Left cardiac atrium (tissue), 4 donors: ENCODE results near the gene VSIR. TPM values are rescaled to one million over a fixed set of nuclear protein-coding genes. Genes with fewer than 3 reads are reported as not detected.

Experiments used
- ATAC-seq, 2 donors: fragments of 200-7000 bp; cut with Tn5 transposase; one replicate each; pipeline ENCODE4 v1.9.1; 2020; ENCODE audit warnings: mild to moderate bottlenecking in 2 of 2, moderate library complexity in 2 of 2
- DNase-seq: peaks from one replicate; pipeline ENCODE4 v3.0.0-alpha.2; 2020
- intact Hi-C, 2 donors: fragments of 100-400 bp; cut with DNase I; formaldehyde crosslinking; loops; one replicate each; pipeline versions ENCODE4 v1.14.1 to v1.15.1; 2022 to 2023
- total RNA-seq, 2 donors: library from RNA; stranded (reverse); fragmentation: NEBNext Ultra II Directional; extraction: Animal tissue kit (Norgen Biotek cat#: 25700); gene quantifications; one replicate each; pipeline ENCODE4 v1.2.1, GENCODE V29; 2021
- donor health status: DM: no; HTN: yes; CAD: no.
- donor health status: DM: no; HTN: yes; CAD: no; lungs with severe emphysema.
- donor health status: DM: yes; HTN: yes; CAD: no.
- donor health status: Dilated cardiomyopathy.

Gene VSIR
- total RNA-seq, 2 donors from 2014 or later = 40.6 to 65.3 TPM

DNA sequence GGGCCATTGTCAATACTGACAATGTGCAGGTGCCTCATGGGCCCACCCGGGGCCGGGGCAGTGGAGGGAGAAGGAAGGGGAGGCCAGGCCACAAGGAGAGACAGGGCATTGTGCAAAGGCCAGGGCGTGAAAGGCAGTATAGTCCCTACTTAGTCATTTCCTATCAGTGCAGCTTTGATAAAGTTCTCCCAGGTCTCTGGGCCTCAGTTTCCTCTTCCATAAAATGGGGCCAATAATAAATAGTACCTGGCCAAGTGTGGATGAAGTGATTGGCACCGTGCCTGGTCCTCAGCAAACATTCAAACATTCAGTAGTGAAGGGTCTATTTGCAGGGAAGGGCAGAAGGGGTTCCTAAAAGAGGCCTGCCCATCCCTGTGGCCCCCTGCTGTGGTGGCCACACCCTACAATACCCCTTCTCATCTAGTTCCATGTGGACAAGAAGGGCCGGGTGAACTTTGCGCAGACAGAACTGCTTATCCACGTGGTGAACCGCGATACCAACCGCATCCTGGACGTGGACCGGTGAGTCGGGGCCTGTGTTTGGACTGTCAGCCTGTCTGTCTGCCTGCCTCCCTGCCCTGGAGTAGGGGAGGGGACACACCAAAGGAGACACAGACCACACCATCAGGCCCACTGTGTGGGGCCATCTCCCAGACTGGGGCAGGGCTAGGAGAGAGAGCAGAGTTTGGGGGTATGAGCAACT is 36.9 kb upstream of the VSIR start:
- no peak for DNase-seq
- intact Hi-C loops = loop anchor here (5.0 to 10.0 kb wide), 2 partner anchors 415 to 493 kb away; partner anchors contain the start of genes CDH23 (in 2 of the 2) and SLC29A3 (in 1 of the 2)
- ATAC-seq = no peak

DNA sequence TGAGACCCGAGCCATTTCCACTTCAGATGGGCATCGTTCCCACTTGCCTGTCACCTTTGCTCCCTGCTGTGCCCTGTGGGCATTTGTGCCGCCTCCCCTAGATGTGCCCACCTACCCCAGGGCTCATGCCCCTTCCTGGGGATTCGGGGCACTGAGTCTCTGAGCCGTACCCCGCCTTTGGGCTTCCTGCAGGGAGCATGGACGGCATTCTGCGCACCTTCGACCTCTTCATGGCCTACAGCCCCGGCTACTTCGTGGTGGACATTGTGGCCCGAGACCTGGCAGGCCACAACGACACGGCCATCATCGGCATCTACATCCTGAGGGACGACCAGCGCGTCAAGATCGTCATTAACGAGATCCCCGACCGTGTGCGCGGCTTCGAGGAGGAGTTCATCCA is 36.3 kb upstream of the VSIR start:
- ATAC-seq = no peak
- intact Hi-C loops = loop anchor here (5.0 to 10.0 kb wide), 2 partner anchors 415 to 492 kb away; partner anchors contain the start of genes CDH23 (in 2 of the 2) and SLC29A3 (in 1 of the 2)
- no peak for DNase-seq

DNA sequence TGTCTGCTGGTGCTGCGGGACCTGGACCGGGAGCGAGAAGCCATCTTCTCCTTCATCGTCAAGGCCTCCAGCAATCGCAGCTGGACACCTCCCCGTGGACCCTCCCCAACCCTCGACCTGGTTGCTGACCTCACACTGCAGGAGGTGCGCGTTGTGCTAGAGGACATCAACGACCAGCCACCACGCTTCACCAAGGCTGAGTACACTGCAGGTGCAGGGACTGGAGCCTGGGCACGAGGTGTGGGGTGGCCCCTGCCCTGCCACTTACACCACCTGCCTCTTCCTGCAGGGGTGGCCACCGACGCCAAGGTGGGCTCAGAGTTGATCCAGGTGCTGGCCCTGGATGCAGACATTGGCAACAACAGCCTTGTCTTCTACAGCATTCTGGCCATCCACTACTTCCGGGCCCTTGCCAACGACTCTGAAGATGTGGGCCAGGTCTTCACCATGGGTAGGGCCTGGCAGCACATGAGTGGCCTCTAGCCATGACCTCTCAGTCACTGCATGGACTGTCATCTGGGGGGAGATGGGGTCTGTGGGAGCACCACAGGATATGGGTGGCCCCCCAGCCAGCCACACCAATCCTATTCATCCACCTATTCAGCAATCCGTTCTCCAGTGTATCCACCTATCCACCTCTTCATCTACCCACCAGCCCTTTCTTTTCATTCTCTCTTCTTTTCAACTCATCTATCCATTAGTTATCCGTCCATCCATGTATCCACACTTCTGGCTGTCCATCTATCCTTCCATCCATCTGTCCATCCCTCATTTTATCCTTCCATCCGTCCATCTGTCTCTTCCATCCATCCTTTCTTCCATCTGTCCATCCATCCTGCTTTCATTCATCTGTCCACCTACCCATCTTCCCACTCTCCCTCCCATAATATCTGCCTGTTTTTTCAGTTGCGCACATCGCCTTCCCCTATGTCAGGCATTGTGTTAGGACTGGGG is 34.5 kb upstream of the VSIR start:
- DNase-seq (no peak), ATAC-seq (no peak)
- intact Hi-C loops = no loop called here

DNA sequence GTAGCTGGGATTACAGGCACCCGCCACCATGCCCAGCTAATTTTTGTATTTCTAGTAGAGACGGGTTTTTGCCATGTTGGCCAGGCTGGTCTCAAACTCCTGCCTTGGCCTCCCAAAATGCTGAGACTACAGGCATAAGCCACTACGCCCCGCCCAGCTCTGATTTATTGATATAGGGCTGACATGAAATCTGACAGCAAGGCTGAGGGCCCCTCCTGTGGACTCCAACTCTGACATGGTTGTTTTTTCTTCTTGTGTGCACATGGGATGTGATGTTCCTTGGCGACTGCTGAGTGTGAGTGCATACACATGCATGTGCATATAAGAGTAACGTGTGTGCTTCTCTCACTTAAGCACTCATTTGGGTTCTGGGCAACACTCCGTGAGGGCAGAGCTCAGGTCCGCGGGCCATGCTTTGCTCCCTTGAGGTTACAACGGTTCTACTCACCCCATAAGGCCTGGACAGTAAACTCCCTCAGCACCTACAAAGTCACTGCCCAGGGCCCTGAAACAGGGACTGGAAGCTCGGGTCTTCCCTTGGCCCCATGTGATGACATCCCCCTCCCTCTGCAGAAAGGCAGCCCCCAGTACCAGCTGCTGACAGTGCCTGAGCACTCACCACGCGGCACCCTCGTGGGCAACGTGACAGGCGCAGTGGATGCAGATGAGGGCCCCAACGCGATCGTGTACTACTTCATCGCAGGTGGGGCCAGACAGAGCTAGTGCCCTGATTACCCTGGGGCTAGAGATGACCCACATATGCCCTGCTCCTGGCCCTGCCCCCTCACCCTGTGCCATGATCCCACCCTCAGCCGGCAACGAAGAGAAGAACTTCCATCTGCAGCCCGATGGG is 33.6 kb upstream of the VSIR start:
- ATAC-seq (no peak), DNase-seq (no peak)
- intact Hi-C loops = no loop called here

DNA sequence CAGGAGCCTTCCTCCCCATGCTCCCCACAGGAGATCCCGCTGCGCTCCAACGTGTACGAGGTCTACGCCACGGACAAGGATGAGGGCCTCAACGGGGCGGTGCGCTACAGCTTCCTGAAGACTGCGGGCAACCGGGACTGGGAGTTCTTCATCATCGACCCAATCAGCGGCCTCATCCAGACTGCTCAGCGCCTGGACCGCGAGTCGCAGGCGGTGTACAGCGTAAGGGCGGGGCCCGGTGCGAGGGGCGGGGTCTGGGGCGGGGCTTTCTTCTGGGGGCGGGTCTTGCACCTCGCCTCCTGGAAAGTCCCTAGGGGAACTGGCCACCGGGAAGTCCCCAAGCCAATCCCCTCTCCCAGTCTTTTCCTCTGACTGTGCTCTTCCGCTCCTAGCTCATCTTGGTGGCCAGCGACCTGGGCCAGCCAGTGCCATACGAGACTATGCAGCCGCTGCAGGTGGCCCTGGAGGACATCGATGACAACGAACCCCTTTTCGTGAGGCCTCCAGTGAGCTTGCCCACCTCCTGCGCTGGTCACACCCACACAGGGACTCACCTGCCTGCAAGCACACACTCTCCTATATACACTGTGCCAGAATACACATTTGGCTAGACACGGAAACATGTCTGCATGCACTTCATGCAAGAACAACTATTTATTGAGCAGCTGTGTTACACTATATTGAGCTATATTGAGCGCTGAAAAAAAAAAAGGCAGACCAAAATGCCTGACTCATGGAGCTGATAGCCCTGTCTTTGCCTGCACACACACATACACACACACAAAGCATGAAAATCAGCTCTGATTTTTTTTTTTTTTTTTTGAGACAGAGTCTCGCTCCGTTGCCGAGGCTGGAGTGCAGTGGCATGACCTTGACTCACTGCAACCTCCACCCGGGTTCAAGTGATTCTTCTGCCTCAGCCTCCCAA is 32.7 kb upstream of the VSIR start:
- peak; percentile 60 to 75 for ATAC-seq
- peak; percentile 53 for DNase-seq
- intact Hi-C loops = no loop called here

DNA sequence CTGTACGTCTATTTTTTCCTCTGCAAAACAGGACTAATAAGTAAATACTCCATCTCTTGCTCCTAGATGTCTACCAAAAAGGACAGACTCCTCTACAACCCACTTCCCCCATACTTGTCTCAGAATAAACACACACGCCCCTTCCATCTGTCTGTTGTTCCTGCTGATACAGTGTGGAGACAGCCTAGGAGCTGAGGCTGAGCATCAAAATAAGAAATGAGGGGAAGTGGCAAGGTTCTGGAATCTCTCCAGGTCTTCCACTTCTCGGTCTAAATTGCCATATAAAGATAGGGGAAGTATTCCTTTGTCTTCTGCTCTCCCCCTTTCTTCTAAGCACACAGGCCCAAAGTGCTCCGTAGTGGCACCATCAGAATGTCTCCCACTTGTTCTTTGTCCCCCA is 30.8 kb upstream of the VSIR start:
- DNase-seq = no peak
- ATAC-seq = peak; percentile 16 to 26
- intact Hi-C loops = no loop called here

DNA sequence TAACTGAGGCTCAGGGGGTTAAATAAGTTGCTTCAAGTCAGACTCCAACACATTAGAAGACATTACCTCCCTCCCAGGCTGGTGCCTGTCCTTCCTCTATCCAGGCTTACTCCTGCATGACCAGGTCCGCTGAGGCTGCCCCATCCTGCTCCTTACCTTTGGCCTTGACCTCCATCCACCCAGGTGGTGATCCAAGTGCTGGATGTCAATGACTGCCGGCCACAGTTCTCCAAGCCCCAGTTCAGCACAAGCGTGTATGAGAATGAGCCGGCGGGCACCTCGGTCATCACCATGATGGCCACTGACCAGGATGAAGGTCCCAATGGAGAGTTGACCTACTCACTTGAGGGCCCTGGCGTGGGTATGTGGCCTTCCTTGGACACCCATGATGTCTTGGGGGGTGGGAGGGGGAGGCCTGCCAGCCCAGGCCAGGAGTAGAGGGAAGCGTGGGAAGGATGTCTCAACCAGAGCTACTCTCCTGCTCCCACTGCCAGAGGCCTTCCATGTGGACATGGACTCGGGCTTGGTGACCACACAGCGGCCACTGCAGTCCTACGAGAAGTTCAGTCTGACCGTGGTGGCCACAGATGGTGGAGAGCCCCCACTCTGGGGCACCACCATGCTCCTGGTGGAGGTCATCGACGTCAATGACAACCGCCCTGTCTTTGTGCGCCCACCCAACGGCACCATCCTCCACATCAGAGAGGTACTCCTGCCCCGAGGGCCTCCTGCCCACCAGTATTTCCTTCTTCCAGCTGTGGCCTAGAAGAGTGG is 29.6 kb upstream of the VSIR start:
- DNase-seq = peak; percentile 13
- ATAC-seq = no peak
- intact Hi-C loops = no loop called here

DNA sequence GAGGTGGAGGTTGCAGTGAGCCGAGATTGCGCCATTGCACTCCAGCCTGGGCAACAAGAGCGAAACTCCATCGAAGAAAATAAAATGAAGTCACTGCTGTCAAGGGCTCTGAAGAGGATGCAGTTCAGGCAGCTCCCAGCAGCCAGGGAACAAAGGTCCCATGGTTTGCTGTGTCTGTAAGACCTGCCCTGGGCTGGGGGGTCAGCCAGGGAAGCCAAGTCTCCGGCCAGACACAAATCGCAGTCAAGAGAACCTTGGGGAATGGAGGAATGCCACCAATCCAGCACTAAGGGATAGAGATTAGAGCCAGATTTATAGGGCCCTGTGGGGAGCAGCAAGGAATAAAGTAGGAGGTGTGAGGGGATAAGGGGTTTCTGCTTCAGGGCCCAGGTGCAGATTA is 28.9 kb upstream of the VSIR start:
- DNase-seq (peak; percentile 1), ATAC-seq (no peak)
- intact Hi-C loops = no loop called here

DNA sequence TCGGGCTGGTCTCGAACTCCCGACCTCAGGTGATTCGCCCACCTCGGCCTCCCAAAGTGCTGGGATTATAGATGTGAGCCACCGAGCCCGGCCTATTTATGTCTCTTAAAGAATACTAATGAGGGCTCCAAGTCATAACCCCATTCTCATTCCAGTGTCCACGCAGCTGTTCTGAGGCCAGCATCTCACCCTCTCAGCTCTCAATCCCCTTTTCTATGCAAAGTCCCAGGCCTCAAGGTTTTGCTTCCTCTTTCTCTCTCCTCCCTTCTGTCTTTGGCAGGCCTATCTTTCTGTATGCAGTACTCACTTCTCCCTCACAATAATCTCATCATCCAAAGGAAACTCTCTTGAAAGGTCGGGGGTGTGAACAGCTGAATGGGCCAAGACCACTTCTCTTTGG is 28.0 kb upstream of the VSIR start:
- intact Hi-C loops = no loop called here
- DNase-seq (peak; percentile 4), ATAC-seq (no peak)

DNA sequence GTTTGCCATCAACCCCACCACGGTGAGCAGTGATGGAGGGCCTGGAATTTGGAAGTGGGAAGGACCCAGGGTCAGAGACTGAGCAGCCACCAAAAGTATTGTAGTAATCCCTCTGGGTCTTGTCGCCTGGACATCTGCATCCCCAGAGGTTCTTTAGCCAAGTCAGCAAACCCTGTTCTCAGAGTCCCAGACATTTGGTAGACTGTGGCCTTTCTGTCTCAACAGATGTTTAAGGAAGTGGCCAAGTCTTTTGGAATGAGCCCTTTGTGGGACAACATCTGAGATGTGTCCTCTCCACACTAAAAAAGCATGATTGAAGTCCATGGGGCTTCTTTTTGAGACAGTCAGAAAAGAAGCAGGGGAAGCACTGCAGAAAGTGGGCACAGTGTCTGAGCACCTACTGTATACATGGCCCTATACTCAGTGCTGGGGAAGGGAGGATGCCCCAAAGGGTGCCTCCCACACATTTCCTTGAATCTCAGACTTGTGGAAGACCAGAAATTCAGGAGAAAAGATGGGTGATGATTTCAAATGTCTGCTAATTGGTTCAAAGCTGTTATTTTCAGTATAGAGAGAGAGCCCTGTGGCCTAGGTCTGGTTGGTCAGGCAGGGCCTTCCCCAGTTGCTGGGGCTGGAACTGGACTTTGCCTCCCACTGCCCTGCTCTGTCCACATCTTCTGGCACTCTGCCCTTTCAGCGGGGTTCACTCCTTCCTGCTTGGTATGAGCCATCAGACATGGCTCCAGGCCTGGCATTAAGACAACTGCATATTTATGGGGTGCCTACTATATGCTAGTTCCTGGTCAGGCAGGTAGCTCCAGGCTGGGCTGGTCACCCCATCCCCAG is 26.5 kb upstream of the VSIR start:
- intact Hi-C loops = no loop called here
- ATAC-seq = no peak

DNA sequence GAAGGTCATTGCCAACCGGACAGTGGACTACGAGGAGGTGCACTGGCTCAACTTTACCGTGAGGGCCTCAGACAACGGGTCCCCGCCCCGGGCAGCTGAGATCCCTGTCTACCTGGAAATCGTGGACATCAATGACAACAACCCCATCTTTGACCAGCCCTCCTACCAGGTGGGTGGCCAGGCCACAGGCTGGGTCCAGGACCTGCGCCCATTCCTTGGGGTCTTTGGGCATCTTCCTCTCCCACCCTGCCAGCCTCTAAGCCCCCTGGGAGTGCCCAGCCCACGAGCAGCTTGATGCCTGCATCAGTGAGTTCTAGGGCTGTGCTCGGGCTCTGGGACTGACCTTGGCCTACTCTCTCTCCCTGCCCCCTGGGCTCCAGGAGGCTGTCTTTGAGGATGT is 25.8 kb upstream of the VSIR start:
- no peak for DNase-seq
- no peak for ATAC-seq

More for the DNA sequence above, 26.5 kb upstream of the VSIR start:
- DNase-seq = no peak

DNA sequence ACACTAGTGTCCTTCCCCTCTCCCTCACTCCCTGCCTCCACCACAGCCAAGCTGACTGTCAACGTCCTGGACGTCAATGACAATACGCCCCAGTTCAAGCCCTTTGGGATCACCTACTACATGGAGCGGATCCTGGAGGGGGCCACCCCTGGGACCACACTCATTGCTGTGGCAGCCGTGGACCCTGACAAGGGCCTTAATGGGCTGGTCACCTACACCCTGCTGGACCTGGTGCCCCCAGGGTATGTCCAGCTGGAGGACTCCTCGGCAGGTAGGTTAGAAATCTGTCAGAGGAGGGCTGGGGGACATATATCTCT is 24.9 kb upstream of the VSIR start:
- ATAC-seq (no peak), DNase-seq (no peak)
- intact Hi-C loops = no loop called here

More for the DNA sequence above, 25.8 kb upstream of the VSIR start:
- intact Hi-C loops = no loop called here

DNA sequence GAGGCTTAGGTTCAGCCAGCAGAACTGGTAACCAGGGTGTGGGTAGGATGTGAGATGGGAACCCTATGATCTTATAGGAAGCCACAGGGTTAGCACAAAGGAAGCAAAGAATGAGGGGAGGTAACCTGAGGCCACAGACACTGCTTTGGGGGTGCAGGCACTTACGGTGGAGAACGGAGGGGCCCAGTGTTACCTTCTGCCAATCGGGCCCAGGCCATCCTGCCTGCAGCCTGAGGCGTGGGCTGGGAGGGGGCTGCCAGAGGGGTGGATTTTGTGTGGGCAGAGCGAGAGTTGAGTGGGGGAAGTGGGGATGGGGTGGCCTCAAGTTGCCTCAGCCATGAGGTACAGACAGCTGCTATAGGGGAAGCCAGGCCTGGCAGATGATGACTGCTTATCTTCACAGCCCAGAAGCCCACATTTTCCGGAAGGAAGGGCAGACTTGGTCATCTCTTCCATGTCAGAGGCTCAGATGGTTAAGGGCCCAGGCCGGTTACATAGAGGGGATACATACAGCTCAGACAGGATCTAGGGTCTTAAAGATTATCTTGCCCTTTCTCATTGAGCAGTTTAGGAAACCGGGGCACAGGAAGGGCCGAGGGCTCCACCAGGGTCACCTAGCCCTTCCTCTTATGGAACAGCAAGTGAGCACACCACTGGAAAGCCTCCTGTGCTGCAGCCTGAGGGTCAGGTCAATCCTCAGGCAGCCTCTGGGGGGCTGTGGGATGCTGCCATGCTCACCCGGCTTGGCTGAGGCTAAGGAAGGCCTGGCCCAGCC is 24.4 kb upstream of the VSIR start:
- ATAC-seq = peak in 1 of 2 donors; percentile 33
- DNase-seq = no peak
- intact Hi-C loops = no loop called here

DNA sequence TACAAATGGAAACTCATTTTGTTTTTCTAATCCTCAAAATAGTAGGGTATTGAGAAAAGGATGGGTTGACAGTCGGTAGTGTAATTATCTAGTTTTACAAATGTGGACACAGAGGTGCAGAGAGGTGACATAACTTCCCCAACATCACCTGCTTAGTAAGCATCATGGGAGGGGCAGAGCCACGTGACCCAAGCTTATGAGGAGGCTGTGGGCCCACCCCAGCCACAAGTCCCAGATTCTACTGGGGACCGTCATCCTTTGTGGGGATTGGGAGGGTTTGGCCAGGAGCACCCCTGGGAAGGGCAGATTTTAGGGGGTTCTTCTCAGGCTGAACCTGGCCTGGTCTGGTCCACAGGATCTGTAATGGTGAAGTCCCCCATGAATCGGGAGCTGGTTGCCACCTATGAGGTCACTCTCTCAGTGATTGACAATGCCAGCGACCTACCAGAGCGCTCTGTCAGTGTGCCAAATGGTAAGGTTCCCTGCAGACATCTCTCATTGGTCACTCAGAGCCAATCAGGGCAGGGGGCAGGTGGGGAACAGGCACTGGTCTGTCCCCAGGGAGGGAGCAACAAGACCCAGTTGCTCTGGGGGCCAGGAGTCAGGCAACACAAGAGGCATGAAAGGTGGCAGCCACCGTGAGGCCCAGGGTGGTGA is 23.6 kb upstream of the VSIR start:
- intact Hi-C loops = no loop called here
- DNase-seq = no peak

DNA sequence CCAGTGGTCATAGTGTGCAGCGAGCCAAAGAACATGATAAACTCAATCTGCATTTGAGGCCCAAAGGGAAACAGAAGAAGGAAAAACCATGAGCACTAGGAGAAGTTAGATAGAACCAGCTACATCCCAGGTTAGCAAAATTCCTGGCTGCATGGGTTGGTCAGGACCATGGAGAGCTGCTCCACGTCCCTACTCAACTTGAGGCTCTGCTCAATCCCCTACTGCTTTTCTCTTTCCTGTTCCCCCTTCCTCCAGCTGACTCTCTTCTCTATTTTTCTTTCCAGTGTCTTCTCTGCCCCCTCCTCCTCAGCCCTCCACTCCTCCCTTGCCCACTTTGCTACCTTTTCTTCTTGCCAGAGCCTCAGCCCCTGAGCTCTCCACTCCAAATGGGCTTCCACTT is 21.9 kb upstream of the VSIR start:
- DNase-seq (no peak), ATAC-seq (peak in 1 of 2 donors; percentile 53)
- intact Hi-C loops = no loop called here

More for the DNA sequence above, 23.6 kb upstream of the VSIR start:
- no peak for ATAC-seq
